Measurements from ENCODE around the gene BRSK1.

The BRSK1 gene

GRCh38 chr19:55305491-55305890, 21.7 kb downstream of the BRSK1 start:
- no peak for ATAC-seq (replicated peaks; ENCODE audit: extremely low read depth, poor library complexity, severe bottlenecking)
- H3K9me3 Mint-ChIP-seq, result no peaks in the 10 kb centered on the region
- H3K36me3 Mint-ChIP-seq (ENCODE audit: insufficient read depth), result peaks cover 2% of the 10 kb centered on the region

GRCh38 chr19:55305983-55306562, 22.3 kb downstream of the BRSK1 start:
- peaks cover 2% of the 10 kb centered on the region for H3K36me3 Mint-ChIP-seq (ENCODE audit: insufficient read depth)
- no peak overlapping the region for H3K4me3 Mint-ChIP-seq

More at GRCh38 chr19:55305491-55305890, 21.7 kb downstream of the BRSK1 start:
- Mint-ChIP-seq H3K27me3 (no peaks in the 10 kb centered on the region), H3K4me1 (peaks cover 9% of the 10 kb centered on the region), H3K27ac (ENCODE audit: low read depth) (no peak overlapping the region), H3K4me3 (no peak overlapping the region)
- DNase-seq (ENCODE audit: low spot score in 2 of 2), result no peak

GRCh38 chr19:55306712-55307111, 22.9 kb downstream of the BRSK1 start:
- Mint-ChIP-seq H3K36me3 (ENCODE audit: insufficient read depth) (peaks cover 2% of the 10 kb centered on the region), H3K27me3 (no peaks in the 10 kb centered on the region), H3K4me1 (peaks cover 5% of the 10 kb centered on the region), H3K4me3 (no peak overlapping the region), H3K9me3 (no peaks in the 10 kb centered on the region), H3K27ac (ENCODE audit: low read depth) (no peak overlapping the region)
- ATAC-seq (replicated peaks; ENCODE audit: extremely low read depth, poor library complexity, severe bottlenecking) (no peak), DNase-seq (ENCODE audit: low spot score in 2 of 2) (no peak)

More at GRCh38 chr19:55305983-55306562, 22.3 kb downstream of the BRSK1 start:
- Mint-ChIP-seq H3K27me3 (no peaks in the 10 kb centered on the region), H3K4me1 (peaks cover 9% of the 10 kb centered on the region), H3K9me3 (no peaks in the 10 kb centered on the region), H3K27ac (ENCODE audit: low read depth) (no peak overlapping the region)
- DNase-seq (ENCODE audit: low spot score in 2 of 2) (no peak), ATAC-seq (replicated peaks; ENCODE audit: extremely low read depth, poor library complexity, severe bottlenecking) (no peak)

- Mint-ChIP-seq H3K36me3 (ENCODE audit: insufficient read depth) (no peaks in the 10 kb centered on the region), H3K4me3 (no peak overlapping the region), H3K27me3 (no peaks in the 10 kb centered on the region), H3K9me3 (no peaks in the 10 kb centered on the region), H3K4me1 (no peaks in the 10 kb centered on the region), H3K27ac (ENCODE audit: low read depth) (no peak overlapping the region)
- DNase-seq (ENCODE audit: low spot score in 2 of 2) (no peak), ATAC-seq (replicated peaks; ENCODE audit: extremely low read depth, poor library complexity, severe bottlenecking) (no peak)
Observed at GRCh38 chr19:55308281-55308680, 24.5 kb downstream of the BRSK1 start.

- no peaks in the 10 kb centered on the region for H3K36me3 Mint-ChIP-seq (ENCODE audit: insufficient read depth)
- no peak for ATAC-seq (replicated peaks; ENCODE audit: extremely low read depth, poor library complexity, severe bottlenecking)
- no peak overlapping the region for H3K27ac Mint-ChIP-seq (ENCODE audit: low read depth)
- no peaks in the 10 kb centered on the region for H3K27me3 Mint-ChIP-seq
- no peak for DNase-seq (ENCODE audit: low spot score in 2 of 2)
- no peaks in the 10 kb centered on the region for H3K9me3 Mint-ChIP-seq
- no peak overlapping the region for H3K4me3 Mint-ChIP-seq
- H3K4me1 Mint-ChIP-seq, result no peaks in the 10 kb centered on the region
Observed at GRCh38 chr19:55309448-55309847, 25.7 kb downstream of the BRSK1 start.

GRCh38 chr19:55310498-55310897, 26.7 kb downstream of the BRSK1 start:
- DNase-seq (ENCODE audit: low spot score in 2 of 2) (no peak), ATAC-seq (replicated peaks; ENCODE audit: extremely low read depth, poor library complexity, severe bottlenecking) (no peak)
- no peak overlapping the region for H3K27ac Mint-ChIP-seq (ENCODE audit: low read depth)
- no peaks in the 10 kb centered on the region for H3K9me3 Mint-ChIP-seq
- no peak overlapping the region for H3K4me3 Mint-ChIP-seq
- no peaks in the 10 kb centered on the region for H3K4me1 Mint-ChIP-seq
- no peaks in the 10 kb centered on the region for H3K27me3 Mint-ChIP-seq
- no peaks in the 10 kb centered on the region for H3K36me3 Mint-ChIP-seq (ENCODE audit: insufficient read depth)

GRCh38 chr19:55311397-55311796, 27.6 kb downstream of the BRSK1 start:
- no peak for DNase-seq (ENCODE audit: low spot score in 2 of 2)
- Mint-ChIP-seq H3K4me3 (no peak overlapping the region), H3K4me1 (no peaks in the 10 kb centered on the region), H3K36me3 (ENCODE audit: insufficient read depth) (no peaks in the 10 kb centered on the region), H3K9me3 (no peaks in the 10 kb centered on the region), H3K27me3 (no peaks in the 10 kb centered on the region), H3K27ac (ENCODE audit: low read depth) (no peak overlapping the region)
- no peak for ATAC-seq (replicated peaks; ENCODE audit: extremely low read depth, poor library complexity, severe bottlenecking)

- no peak for ATAC-seq (replicated peaks; ENCODE audit: extremely low read depth, poor library complexity, severe bottlenecking)
Observed at GRCh38 chr19:55311797-55312196, 28.0 kb downstream of the BRSK1 start.

GRCh38 chr19:55312621-55313512, 29.1 kb downstream of the BRSK1 start:
- Mint-ChIP-seq H3K4me3 (no peak overlapping the region), H3K27me3 (no peaks in the 10 kb centered on the region)
- ATAC-seq (replicated peaks; ENCODE audit: extremely low read depth, poor library complexity, severe bottlenecking), result no peak

More at GRCh38 chr19:55311797-55312196, 28.0 kb downstream of the BRSK1 start:
- Mint-ChIP-seq H3K4me1 (no peaks in the 10 kb centered on the region), H3K36me3 (ENCODE audit: insufficient read depth) (no peaks in the 10 kb centered on the region), H3K9me3 (no peaks in the 10 kb centered on the region), H3K27ac (ENCODE audit: low read depth) (no peak overlapping the region), H3K27me3 (no peaks in the 10 kb centered on the region), H3K4me3 (no peak overlapping the region)
- no peak for DNase-seq (ENCODE audit: low spot score in 2 of 2)

GRCh38 chr19:55314396-55314795, 30.6 kb downstream of the BRSK1 start:
- no peaks in the 10 kb centered on the region for H3K36me3 Mint-ChIP-seq (ENCODE audit: insufficient read depth)
- H3K4me1 Mint-ChIP-seq, result no peaks in the 10 kb centered on the region
- DNase-seq (ENCODE audit: low spot score in 2 of 2) (no peak), ATAC-seq (replicated peaks; ENCODE audit: extremely low read depth, poor library complexity, severe bottlenecking) (no peak)
- H3K27me3 Mint-ChIP-seq, result no peaks in the 10 kb centered on the region
- no peak overlapping the region for H3K4me3 Mint-ChIP-seq
- H3K27ac Mint-ChIP-seq (ENCODE audit: low read depth), result no peak overlapping the region
- no peaks in the 10 kb centered on the region for H3K9me3 Mint-ChIP-seq

More at GRCh38 chr19:55312621-55313512, 29.1 kb downstream of the BRSK1 start:
- Mint-ChIP-seq H3K36me3 (ENCODE audit: insufficient read depth) (no peaks in the 10 kb centered on the region), H3K27ac (ENCODE audit: low read depth) (no peak overlapping the region), H3K9me3 (no peaks in the 10 kb centered on the region), H3K4me1 (no peaks in the 10 kb centered on the region)
- no peak for DNase-seq (ENCODE audit: low spot score in 2 of 2)

- Mint-ChIP-seq H3K4me3 (no peak overlapping the region), H3K36me3 (ENCODE audit: insufficient read depth) (no peaks in the 10 kb centered on the region), H3K4me1 (no peaks in the 10 kb centered on the region), H3K27me3 (peaks cover 3% of the 10 kb centered on the region), H3K27ac (ENCODE audit: low read depth) (peak overlapping the region; percentile 64), H3K9me3 (no peaks in the 10 kb centered on the region)
- ATAC-seq (replicated peaks; ENCODE audit: extremely low read depth, poor library complexity, severe bottlenecking) (no peak), DNase-seq (ENCODE audit: low spot score in 2 of 2) (no peak)
Observed at GRCh38 chr19:55315956-55316525, 32.2 kb downstream of the BRSK1 start.

- Mint-ChIP-seq H3K27me3 (peaks cover 9% of the 10 kb centered on the region), H3K4me1 (no peaks in the 10 kb centered on the region), H3K4me3 (no peak overlapping the region), H3K27ac (ENCODE audit: low read depth) (peak overlapping the region; percentile 64), H3K9me3 (no peaks in the 10 kb centered on the region), H3K36me3 (ENCODE audit: insufficient read depth) (no peaks in the 10 kb centered on the region)
- ATAC-seq (replicated peaks; ENCODE audit: extremely low read depth, poor library complexity, severe bottlenecking) (no peak), DNase-seq (ENCODE audit: low spot score in 2 of 2) (no peak)
Observed at GRCh38 chr19:55316646-55317045, 32.8 kb downstream of the BRSK1 start.

- no peak overlapping the region for H3K4me3 Mint-ChIP-seq
- no peaks in the 10 kb centered on the region for H3K4me1 Mint-ChIP-seq
- H3K27ac Mint-ChIP-seq (ENCODE audit: low read depth), result no peak overlapping the region
- ATAC-seq (replicated peaks; ENCODE audit: extremely low read depth, poor library complexity, severe bottlenecking) (no peak), DNase-seq (ENCODE audit: low spot score in 2 of 2) (no peak)
- H3K36me3 Mint-ChIP-seq (ENCODE audit: insufficient read depth), result no peaks in the 10 kb centered on the region
- H3K9me3 Mint-ChIP-seq, result no peaks in the 10 kb centered on the region
- H3K27me3 Mint-ChIP-seq, result peaks cover 25% of the 10 kb centered on the region
Observed at GRCh38 chr19:55319785-55320184, 36.0 kb downstream of the BRSK1 start.

Measured in central memory CD8-positive, alpha-beta T cell (primary cell).